ENCODE results near the gene SLCO1C1.

Gene SLCO1C1

GRCh38 chr12:20798554-20798953 lies 103.4 kb downstream of the SLCO1C1 start:
- H3K9ac ChIP-seq (ENCODE audit: low read depth, low read length) = no peak overlapping the region
- no peak overlapping the region for H3K27ac ChIP-seq (ENCODE audit: low read depth, low read length)
- no CpG with 5 or more reads among the region's 1 CpG for WGBS
- no peaks in the 10 kb centered on the region for H3K9me3 ChIP-seq (ENCODE audit: insufficient read depth, low read depth, low read length)
- H3K4me3 ChIP-seq (ENCODE audit: low read length) = no peak overlapping the region
- no peaks in the 10 kb centered on the region for H3K4me1 ChIP-seq (ENCODE audit: insufficient read depth, low read length)
- H3K27me3 ChIP-seq (ENCODE audit: insufficient read depth, low read length) = no peaks in the 10 kb centered on the region
- no peaks in the 10 kb centered on the region for H3K36me3 ChIP-seq (ENCODE audit: insufficient read depth, low read length)

GRCh38 chr12:20800160-20800559 lies 105.0 kb downstream of the SLCO1C1 start:
- WGBS = 100% methylated on average over 1 of the region's 1 CpG
- H3K4me1 ChIP-seq (ENCODE audit: insufficient read depth, low read length) = no peaks in the 10 kb centered on the region
- no peak overlapping the region for H3K9ac ChIP-seq (ENCODE audit: low read depth, low read length)
- no peak overlapping the region for H3K27ac ChIP-seq (ENCODE audit: low read depth, low read length)
- no peak overlapping the region for H3K4me3 ChIP-seq (ENCODE audit: low read length)
- no peaks in the 10 kb centered on the region for H3K36me3 ChIP-seq (ENCODE audit: insufficient read depth, low read length)
- no peaks in the 10 kb centered on the region for H3K27me3 ChIP-seq (ENCODE audit: insufficient read depth, low read length)
- H3K9me3 ChIP-seq (ENCODE audit: insufficient read depth, low read depth, low read length) = no peaks in the 10 kb centered on the region

DNA sequence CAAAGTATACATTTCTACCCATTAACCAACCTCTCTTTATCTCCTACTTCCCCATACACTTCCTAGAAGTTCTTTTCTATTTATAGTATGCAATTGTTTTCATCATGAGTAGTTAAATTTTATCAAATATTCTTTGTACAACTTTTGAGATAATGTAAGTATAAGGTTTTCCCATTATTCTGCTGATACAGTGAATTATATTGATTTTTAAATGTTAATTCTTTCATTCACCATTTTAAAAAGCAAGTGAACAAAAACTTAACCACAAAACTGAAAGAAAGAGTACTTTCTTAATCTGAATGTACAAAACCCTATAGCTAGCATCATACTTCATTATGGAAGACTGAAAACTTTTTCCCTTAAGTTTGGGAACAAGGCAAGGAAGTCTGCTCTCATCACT lies 105.9 kb downstream of the SLCO1C1 start:
- no peak overlapping the region for H3K27ac ChIP-seq (ENCODE audit: low read depth, low read length)
- no peaks in the 10 kb centered on the region for H3K36me3 ChIP-seq (ENCODE audit: insufficient read depth, low read length)
- no peaks in the 10 kb centered on the region for H3K4me1 ChIP-seq (ENCODE audit: insufficient read depth, low read length)
- H3K4me3 ChIP-seq (ENCODE audit: low read length) = no peak overlapping the region
- H3K9ac ChIP-seq (ENCODE audit: low read depth, low read length) = no peak overlapping the region
- no peaks in the 10 kb centered on the region for H3K9me3 ChIP-seq (ENCODE audit: insufficient read depth, low read depth, low read length)
- H3K27me3 ChIP-seq (ENCODE audit: insufficient read depth, low read length) = no peaks in the 10 kb centered on the region
